PC-3 (cell line): ENCODE data around the gene SLC44A5.

Experiments
- EZH2phosphoT487 ChIP-seq: fragments of 300-600 bp; sonication (generic); IDR thresholded peaks from 2 replicates; pipeline ENCODE4 v1.6.1; 2018; ENCODE audit warnings: mild to moderate bottlenecking, antibody characterized with exemption, low read length, borderline replicate concordance
- TF ChIP-seq, protein P1 (sequence below): fragments of 300-600 bp; sonication (generic); conservative IDR thresholded peaks from 2 replicates; pipeline ENCODE4 v1.5.1; 2017; ENCODE audit warnings: antibody characterized with exemption, low read depth, mild to moderate bottlenecking, low read length

GRCh38 chr1:75528001-75528400, 82.9 kb downstream of the SLC44A5 start:
- TF ChIP-seq, protein P1, sequence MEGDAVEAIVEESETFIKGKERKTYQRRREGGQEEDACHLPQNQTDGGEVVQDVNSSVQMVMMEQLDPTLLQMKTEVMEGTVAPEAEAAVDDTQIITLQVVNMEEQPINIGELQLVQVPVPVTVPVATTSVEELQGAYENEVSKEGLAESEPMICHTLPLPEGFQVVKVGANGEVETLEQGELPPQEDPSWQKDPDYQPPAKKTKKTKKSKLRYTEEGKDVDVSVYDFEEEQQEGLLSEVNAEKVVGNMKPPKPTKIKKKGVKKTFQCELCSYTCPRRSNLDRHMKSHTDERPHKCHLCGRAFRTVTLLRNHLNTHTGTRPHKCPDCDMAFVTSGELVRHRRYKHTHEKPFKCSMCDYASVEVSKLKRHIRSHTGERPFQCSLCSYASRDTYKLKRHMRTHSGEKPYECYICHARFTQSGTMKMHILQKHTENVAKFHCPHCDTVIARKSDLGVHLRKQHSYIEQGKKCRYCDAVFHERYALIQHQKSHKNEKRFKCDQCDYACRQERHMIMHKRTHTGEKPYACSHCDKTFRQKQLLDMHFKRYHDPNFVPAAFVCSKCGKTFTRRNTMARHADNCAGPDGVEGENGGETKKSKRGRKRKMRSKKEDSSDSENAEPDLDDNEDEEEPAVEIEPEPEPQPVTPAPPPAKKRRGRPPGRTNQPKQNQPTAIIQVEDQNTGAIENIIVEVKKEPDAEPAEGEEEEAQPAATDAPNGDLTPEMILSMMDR = no peak
- TF ChIP-seq EZH2phosphoT487 = no peak
